Heart left ventricle (tissue), 13 donors: ENCODE data around the gene RAI1.

ENCODE experiments used
- POLR2A ChIP-seq, 2 donors: fragments of 450-650 bp; IDR thresholded peaks; one replicate each; pipeline ENCODE4 v1.6.1; 2017; ENCODE audit warnings: antibody characterized with exemption in 2 of 2, mild to moderate bottlenecking in 2 of 2, moderate library complexity in 2 of 2
- TF ChIP-seq, protein P1 (sequence below), 12 donors: fragments of 200-600 bp; sonication (generic) in 4 of 12; IDR thresholded peaks; one replicate each; pipeline versions ENCODE4 v1.5.0 to v1.8.0; 2018 to 2022; ENCODE audit warnings: antibody characterized with exemption in 12 of 12, mild to moderate bottlenecking in 5 of 12
- donor health status: ischemic (EF 13 %, LVEDD 7.1; RV severe dilation, severe dysfunction).
- donor health status: DM: no; HTN: yes; CAD: no.
- donor health status: DM: no; HTN: no; CAD: no.
- donor health status: ischemic (EF 25% LVEDD 6.9; RV normal size, moderate dysfunction).
- donor health status: ischemic (EF 25% LVEDD 5.7; RV mildly dilated, moderate dysfunction).
- donor health status: ischemic (EF 35%, LVEDD 5.7; RV mildly dilated, moderate dysfunction).
- donor health status: nonischemic (EF 11% LVEDD 7.7; RV severe dilation, severe dysfunction).
- donor health status: DM: yes; HTN: yes; CAD: no.
- donor health status: PGD.
- donor health status: ischemic (EF 29% LVEDD 5.4; RV normal size, mild dysfunction).
- donor health status: nonischemic (EF 23%, LVEDD 6.1; RV moderate dilation, normal function).

DNA sequence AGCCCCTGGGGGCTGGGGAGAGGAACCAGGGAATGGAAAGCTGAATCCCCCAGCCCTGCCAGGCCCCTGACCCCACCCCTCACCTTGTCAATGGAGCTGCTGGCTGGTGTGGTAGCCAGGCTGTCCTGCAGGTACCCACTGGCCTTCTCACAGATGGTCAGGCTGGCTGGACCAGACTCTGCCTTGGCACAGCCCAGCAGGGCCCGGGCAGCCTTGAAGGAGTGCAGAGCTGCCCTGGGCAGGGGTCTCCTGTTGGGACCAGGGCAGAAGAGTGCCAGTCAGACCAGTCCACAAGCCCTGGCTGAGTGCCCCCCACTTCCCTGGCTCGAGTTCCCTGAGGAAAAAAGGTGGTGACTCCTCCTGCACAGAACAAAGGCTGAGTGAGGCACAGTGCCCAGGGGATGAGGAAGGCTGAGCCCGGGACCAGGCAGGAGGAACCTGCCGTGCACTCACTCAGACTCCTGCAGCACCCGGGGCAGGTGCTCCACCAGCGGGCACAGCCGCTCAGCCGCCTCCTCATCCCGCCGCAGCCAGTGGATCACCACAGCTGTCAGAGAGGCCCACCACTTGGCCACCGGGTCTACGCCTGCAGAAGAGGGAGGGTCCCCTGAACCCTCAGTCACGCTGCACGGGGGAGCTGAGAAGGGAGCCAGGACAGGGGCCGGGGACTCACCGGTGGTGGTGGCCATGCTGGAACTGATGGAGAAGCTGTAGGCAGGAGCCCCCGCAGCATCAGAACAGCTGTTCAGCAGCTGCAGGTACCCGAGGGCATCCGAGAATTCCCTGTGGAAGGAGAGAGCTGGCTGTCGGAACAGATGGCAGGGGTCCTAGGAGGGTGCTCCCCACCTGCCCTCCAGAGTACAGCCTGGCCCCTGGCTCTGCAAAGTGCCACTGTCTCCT, 133.2 kb downstream of the RAI1 start:
- TF ChIP-seq, protein P1, sequence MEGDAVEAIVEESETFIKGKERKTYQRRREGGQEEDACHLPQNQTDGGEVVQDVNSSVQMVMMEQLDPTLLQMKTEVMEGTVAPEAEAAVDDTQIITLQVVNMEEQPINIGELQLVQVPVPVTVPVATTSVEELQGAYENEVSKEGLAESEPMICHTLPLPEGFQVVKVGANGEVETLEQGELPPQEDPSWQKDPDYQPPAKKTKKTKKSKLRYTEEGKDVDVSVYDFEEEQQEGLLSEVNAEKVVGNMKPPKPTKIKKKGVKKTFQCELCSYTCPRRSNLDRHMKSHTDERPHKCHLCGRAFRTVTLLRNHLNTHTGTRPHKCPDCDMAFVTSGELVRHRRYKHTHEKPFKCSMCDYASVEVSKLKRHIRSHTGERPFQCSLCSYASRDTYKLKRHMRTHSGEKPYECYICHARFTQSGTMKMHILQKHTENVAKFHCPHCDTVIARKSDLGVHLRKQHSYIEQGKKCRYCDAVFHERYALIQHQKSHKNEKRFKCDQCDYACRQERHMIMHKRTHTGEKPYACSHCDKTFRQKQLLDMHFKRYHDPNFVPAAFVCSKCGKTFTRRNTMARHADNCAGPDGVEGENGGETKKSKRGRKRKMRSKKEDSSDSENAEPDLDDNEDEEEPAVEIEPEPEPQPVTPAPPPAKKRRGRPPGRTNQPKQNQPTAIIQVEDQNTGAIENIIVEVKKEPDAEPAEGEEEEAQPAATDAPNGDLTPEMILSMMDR (IDR thresholded peaks at IDR 0.05) = no peak
- no peak for TF ChIP-seq POLR2A (IDR thresholded peaks at IDR 0.05)
